Choroid plexus epithelial cell (primary cell): ENCODE results near the gene MIF.
A peak's percentile ranks its signal among the peaks of the same experiment; 100 is the strongest.

ENCODE experiments used
- DNase-seq: peaks from one replicate; pipeline ENCODE4 v3.0.0-alpha.2; 2010; ENCODE audit warnings: low read depth
- H3K4me3 ChIP-seq: 2 replicates; pipeline ENCODE4 v1.5.1; 2011; ENCODE audit warnings: low read depth, mild to moderate bottlenecking, control low read depth, low read length, moderate library complexity
- TF ChIP-seq, protein P1 (sequence below): conservative IDR thresholded peaks from 2 replicates; pipeline ENCODE4 v1.5.1; 2011; ENCODE audit warnings: low read depth, mild to moderate bottlenecking, control low read depth, inconsistent platforms, low read length, moderate library complexity

The MIF gene

DNA sequence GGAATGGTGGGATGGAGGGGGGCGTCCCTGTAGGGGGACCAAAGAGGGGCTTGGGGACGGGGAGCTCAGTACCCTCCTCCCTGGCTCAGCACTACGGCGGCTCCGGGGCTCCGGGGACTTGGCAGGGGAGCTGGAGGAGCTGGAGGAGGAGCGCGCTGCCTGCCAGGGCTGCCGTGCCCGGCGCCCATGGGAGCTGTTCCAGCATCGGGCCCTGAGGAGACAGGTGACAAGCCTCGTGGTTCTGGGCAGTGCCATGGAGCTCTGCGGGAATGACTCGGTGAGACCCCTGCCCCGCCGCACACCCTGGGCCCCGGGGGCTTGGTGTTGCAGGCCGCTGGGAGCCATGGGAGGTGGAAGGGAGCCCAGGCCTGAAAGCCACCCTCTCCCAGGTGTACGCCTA is 11.8 kb upstream of the MIF start:
- no peak for DNase-seq
- TF ChIP-seq, protein P1, sequence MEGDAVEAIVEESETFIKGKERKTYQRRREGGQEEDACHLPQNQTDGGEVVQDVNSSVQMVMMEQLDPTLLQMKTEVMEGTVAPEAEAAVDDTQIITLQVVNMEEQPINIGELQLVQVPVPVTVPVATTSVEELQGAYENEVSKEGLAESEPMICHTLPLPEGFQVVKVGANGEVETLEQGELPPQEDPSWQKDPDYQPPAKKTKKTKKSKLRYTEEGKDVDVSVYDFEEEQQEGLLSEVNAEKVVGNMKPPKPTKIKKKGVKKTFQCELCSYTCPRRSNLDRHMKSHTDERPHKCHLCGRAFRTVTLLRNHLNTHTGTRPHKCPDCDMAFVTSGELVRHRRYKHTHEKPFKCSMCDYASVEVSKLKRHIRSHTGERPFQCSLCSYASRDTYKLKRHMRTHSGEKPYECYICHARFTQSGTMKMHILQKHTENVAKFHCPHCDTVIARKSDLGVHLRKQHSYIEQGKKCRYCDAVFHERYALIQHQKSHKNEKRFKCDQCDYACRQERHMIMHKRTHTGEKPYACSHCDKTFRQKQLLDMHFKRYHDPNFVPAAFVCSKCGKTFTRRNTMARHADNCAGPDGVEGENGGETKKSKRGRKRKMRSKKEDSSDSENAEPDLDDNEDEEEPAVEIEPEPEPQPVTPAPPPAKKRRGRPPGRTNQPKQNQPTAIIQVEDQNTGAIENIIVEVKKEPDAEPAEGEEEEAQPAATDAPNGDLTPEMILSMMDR = no peak
- no peak overlapping the region for H3K4me3 ChIP-seq

DNA sequence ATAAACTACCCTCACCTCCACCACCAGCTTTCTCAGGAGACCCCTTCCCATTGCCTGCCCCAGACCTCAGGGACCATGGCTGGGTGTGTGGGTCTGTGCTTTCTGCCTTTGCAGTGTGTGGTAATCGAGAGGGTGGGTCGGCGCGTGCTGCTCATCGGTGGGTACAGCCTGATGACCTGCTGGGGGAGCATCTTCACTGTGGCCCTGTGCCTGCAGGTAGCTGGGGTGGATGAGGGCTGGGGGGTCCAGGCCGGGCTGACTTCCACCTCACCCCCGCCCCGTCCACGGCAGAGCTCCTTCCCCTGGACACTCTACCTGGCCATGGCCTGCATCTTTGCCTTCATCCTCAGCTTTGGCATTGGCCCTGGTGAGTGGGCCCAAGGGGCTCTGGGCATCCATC is 10.5 kb upstream of the MIF start:
- TF ChIP-seq, protein P1 = no peak
- no peak overlapping the region for H3K4me3 ChIP-seq
- DNase-seq = no peak

DNA sequence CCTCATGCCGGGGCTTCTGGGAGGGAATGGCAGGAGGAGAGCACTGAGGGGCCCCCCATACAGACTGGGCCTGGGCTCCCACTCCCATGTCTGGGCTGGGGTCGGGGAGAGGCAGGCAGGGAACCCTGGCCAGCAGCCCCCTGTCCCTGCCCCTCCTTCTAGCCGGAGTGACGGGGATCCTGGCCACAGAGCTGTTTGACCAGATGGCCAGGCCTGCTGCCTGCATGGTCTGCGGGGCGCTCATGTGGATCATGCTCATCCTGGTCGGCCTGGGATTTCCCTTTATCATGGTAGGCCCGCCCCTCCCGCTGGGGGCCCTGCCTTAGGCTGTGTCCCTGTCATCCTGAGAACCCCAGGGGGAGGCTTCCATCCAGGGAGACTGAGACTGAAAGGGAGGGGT is 10.0 kb upstream of the MIF start:
- no peak overlapping the region for H3K4me3 ChIP-seq
- TF ChIP-seq, protein P1 = no peak

DNA sequence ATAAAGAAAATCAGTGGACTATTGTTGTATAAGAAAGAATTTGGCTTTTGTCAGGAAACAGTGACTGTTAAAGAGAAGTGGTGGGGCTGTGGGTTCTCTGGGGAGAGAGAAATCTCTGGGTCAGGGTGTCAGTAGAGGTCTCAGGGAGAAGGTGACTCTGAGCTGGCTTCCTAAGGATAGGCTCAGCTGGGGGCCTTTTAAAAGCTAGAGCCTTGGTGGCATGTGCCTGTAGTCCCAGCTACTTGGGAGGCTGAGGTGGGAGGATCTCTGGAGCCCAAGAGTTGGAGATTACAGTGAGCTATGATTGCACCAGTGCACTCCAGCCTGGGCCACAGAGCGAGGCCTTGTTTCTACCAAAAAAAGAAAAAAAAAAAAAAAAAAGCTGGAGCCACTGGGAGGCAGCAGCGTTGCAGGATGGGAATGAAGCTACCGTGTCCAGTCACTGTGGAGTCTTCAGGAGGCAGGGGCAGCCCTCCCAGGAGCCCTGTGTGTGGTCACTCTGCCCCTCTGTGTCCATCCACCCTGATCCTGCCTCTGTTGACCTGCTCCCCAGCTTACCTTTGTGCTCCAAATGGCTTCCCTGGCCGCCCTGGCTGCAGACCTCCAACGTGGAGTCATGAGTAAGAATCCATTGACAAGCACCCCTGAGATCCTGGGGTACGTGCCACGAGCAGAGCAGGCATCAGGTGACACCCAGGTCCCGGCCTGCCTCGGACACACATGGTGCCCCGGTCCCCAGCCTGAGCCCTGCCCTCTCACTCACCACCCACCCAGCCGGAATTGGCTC is 5.4 kb upstream of the MIF start:
- TF ChIP-seq, protein P1 = peak; percentile 49
- no peak overlapping the region for H3K4me3 ChIP-seq
- DNase-seq = peak; percentile 49

More for the DNA sequence above, 10.0 kb upstream of the MIF start:
- no peak for DNase-seq

DNA sequence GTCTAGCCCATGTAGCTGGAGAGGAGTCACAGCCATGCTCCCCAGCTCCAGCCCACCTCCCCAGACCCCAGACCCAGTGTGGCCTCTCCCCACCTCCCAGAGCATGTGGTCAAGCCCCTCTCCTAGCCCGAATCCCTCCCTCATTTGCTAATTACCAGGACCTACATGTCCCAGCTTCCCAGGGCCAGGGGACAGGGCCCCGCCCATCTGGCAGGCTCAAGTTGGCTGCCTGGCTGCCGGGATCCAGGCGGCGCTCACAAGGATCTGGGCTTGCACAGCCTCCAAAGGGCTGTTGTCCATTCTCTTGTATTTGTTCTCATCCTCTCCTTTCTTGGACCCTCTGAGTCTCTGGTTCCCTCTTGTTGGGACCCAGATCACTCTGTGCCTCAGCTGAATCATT is 4.6 kb upstream of the MIF start:
- H3K4me3 ChIP-seq = no peak overlapping the region
- DNase-seq = no peak
- TF ChIP-seq, protein P1 = no peak

DNA sequence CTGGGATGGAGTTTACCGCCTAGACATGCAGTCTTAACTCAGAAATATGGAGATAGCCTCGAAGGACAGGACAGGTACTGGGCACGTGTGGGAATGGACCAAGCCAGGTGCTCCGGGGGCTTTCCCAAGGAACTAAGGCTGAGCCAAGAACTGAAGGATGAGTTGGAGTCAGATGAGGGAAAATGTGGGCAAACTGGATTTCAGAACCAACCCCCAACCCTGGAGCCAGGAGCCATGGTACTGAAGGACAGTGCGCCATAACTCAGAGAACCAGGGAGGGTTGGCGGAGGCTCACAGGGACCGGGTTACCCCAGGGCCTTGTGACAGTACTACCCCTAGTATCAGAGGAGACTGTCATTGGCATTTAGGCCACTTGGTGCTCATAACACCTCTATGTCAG is 2.5 kb upstream of the MIF start:
- H3K4me3 ChIP-seq = no peak overlapping the region
- no peak for DNase-seq
- TF ChIP-seq, protein P1 = no peak

DNA sequence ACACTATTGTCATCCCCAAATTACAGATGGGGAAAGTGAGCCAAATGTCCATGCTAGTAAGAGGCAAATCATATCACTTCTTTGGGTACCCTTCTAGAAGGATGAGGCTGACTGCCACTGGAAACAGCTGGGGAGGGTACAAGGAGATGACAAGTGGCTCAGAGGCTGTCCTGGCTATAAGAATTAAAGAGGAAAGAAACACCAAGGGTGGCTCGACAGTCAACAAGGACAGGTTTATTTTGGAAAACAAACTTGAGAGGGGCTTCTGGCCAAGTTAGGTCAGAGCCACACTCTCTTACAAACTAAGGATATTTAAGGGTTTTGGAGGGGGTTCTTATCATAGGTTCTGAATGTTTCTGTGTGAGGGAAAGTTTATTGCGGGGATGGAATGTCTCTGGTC is 2.1 kb upstream of the MIF start:
- no peak for DNase-seq
- TF ChIP-seq, protein P1 = no peak
- no peak overlapping the region for H3K4me3 ChIP-seq
